K562 (cell line): ENCODE measurements around the gene CDCP1. TPM values are rescaled to one million over a fixed set of nuclear protein-coding genes. Genes with fewer than 3 reads are reported as not detected.

Experiments used
- CREM ChIP-seq: IDR thresholded peaks from 2 replicates; pipeline ENCODE4 v1.6.1; 2014; ENCODE audit warnings: antibody characterized with exemption, low read depth
- CUX1 ChIP-seq: fragments of 200-800 bp; sonication (Bioruptor generic); IDR thresholded peaks from 2 replicates; pipeline ENCODE4 v1.6.1; 2016; ENCODE audit warnings: missing genetic modification characterization, missing compliant biosample characterization
- ETS2 ChIP-seq: IDR thresholded peaks from 2 replicates; pipeline ENCODE4 v1.6.1; 2016; ENCODE audit warnings: borderline replicate concordance, missing genetic modification characterization, mild to moderate bottlenecking, moderate library complexity, missing compliant biosample characterization; ENCODE audit not compliant: poor library complexity, severe bottlenecking
- FOXA1 ChIP-seq: fragments of 450-650 bp; IDR thresholded peaks from 2 replicates; pipeline ENCODE4 v1.6.1; 2016; ENCODE audit warnings: mild to moderate bottlenecking, borderline replicate concordance
- HDGF ChIP-seq: fragments of 450-650 bp; IDR thresholded peaks from 2 replicates; pipeline ENCODE4 v1.6.1; 2016
- IFI16 ChIP-seq: fragments of 250-450 bp; sonication (Bioruptor Pico); IDR thresholded peaks from 2 replicates; pipeline ENCODE4 v2.1.2; 2022; ENCODE audit warnings: mild to moderate bottlenecking, inconsistent platforms
- MXD1 ChIP-seq: fragments of 250-450 bp; sonication (Bioruptor Pico); IDR thresholded peaks from 2 replicates; pipeline ENCODE4 v1.8.0; 2021; ENCODE audit warnings: borderline replicate concordance, mild to moderate bottlenecking, moderate library complexity; ENCODE audit not compliant: poor library complexity, severe bottlenecking
- MYBL2 ChIP-seq, 2 experiments: fragments of 450-650 bp in 1 of 2; sonication (generic) in 1 of 2; formaldehyde crosslinking in 1 of 2; IDR thresholded peaks; 2 replicates each; pipeline versions ENCODE4 v1.6.1 to v1.8.1; 2017 to 2022; ENCODE audit warnings: borderline replicate concordance in 1 of 2, inconsistent platforms in 1 of 2, low read depth in 1 of 2, mild to moderate bottlenecking in 1 of 2, missing genetic modification reagents in 1 of 2, moderate library complexity in 1 of 2
- PTRF ChIP-seq: fragments of 450-650 bp; IDR thresholded peaks from 2 replicates; pipeline ENCODE4 v1.6.1; 2016; ENCODE audit warnings: mild to moderate bottlenecking, missing genetic modification characterization, missing compliant biosample characterization
- RBM39 ChIP-seq: fragments of 200-400 bp; formaldehyde crosslinking; optimal IDR thresholded peaks from 2 replicates; pipeline ENCODE3; 2018; ENCODE audit warnings: low read depth, low read length
- ZNF12 ChIP-seq: sonication (generic); formaldehyde crosslinking; IDR thresholded peaks from 2 replicates; pipeline ENCODE4 v1.4.0; 2020; ENCODE audit warnings: mild to moderate bottlenecking, missing genetic modification reagents
- ZNF586 ChIP-seq: fragments of 450-650 bp; formaldehyde crosslinking; conservative IDR thresholded peaks from 2 replicates; pipeline ENCODE4 v1.4.0; 2020; ENCODE audit warnings: mild to moderate bottlenecking, moderate library complexity
- polyA plus RNA-seq, 8 experiments: library from polyadenylated mRNA; depleted of rRNA in 4 of 8; stranded (reverse) in 5 of 8; unstranded in 3 of 8; fragments of >200 nt; fragmentation: Nextera tagmentation in 2 of 8; fragmentation: Illumina TruSeq in 1 of 8; extraction: Ambion mirVana in 2 of 8; extraction: Trizol in 1 of 8; gene quantifications; 2 replicates each; pipeline versions ENCODE4 v1.2.1 to v1.2.3, GENCODE V29; 2011 to 2014; ENCODE audit warnings: inconsistent platforms in 1 of 8, missing spikeins in 1 of 8
- total RNA-seq, 7 experiments: library from RNA; depleted of rRNA in 6 of 7; stranded (reverse); fragments of >200 nt in 6 of 7; fragmentation: Illumina TruSeq in 2 of 7; extraction: Trizol in 2 of 7; gene quantifications; 2 replicates each; pipeline versions ENCODE4 v1.2.1 to v1.2.3, GENCODE V29; 2011 to 2021; ENCODE audit warnings: low replicate concordance in 1 of 7
- TF ChIP-seq, protein P1 (sequence below): fragments of 200-800 bp; sonication (Bioruptor generic); IDR thresholded peaks from 2 replicates; pipeline ENCODE4 v1.6.1; 2017; ENCODE audit warnings: missing genetic modification characterization, missing compliant biosample characterization
- TF ChIP-seq, protein P2 (sequence below): fragments of 450-650 bp; IDR thresholded peaks from one replicate; pipeline ENCODE4 v1.6.1; 2018; ENCODE audit warnings: mild to moderate bottlenecking, moderate library complexity; ENCODE audit not compliant: partially characterized antibody
- TF ChIP-seq, protein P3 (sequence below): fragments of 450-650 bp; IDR thresholded peaks from 2 replicates; pipeline ENCODE4 v1.6.1; 2018; ENCODE audit warnings: mild to moderate bottlenecking, low read depth; ENCODE audit not compliant: partially characterized antibody
- TF ChIP-seq, protein P4 (sequence below): fragments of 250-450 bp; sonication (Bioruptor Pico); IDR thresholded peaks from 2 replicates; pipeline ENCODE4 v1.9.0; 2021; ENCODE audit warnings: mild to moderate bottlenecking

The CDCP1 gene
- total and polyA plus RNA-seq, 9 of the 15 experiments (the other 6 are each of a cell fraction or from before 2014, with no cell fraction given): 3.9 to 16.4 (median 5.2) TPM

GRCh38 chr3:45054196-45054857 lies 91.9 kb downstream of the CDCP1 start (continued):
- TF ChIP-seq, protein P1, sequence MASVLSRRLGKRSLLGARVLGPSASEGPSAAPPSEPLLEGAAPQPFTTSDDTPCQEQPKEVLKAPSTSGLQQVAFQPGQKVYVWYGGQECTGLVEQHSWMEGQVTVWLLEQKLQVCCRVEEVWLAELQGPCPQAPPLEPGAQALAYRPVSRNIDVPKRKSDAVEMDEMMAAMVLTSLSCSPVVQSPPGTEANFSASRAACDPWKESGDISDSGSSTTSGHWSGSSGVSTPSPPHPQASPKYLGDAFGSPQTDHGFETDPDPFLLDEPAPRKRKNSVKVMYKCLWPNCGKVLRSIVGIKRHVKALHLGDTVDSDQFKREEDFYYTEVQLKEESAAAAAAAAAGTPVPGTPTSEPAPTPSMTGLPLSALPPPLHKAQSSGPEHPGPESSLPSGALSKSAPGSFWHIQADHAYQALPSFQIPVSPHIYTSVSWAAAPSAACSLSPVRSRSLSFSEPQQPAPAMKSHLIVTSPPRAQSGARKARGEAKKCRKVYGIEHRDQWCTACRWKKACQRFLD (CRISPR knock-in tag): peak; percentile 99
- TF ChIP-seq, protein P2, sequence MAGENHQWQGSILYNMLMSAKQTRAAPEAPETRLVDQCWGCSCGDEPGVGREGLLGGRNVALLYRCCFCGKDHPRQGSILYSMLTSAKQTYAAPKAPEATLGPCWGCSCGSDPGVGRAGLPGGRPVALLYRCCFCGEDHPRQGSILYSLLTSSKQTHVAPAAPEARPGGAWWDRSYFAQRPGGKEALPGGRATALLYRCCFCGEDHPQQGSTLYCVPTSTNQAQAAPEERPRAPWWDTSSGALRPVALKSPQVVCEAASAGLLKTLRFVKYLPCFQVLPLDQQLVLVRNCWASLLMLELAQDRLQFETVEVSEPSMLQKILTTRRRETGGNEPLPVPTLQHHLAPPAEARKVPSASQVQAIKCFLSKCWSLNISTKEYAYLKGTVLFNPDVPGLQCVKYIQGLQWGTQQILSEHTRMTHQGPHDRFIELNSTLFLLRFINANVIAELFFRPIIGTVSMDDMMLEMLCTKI: no peak
- TF ChIP-seq MYBL2 (IDR thresholded peaks at IDR 0.05; ENCODE audit: low read depth) (no peak), MYBL2 (CRISPR knock-in tag; IDR thresholded peaks at IDR 0.05; ENCODE audit: borderline replicate concordance) (no peak), IFI16 (CRISPR knock-in tag) (peak; percentile 85), ZNF586 (CRISPR knock-in tag) (peak; percentile 85), FOXA1 (no peak), MXD1 (CRISPR knock-in tag) (peak; percentile 61), ETS2 (peak; percentile 91), CREM (no peak), PTRF (tag) (peak; percentile 98), ZNF12 (CRISPR knock-in tag) (no peak), CUX1 (CRISPR knock-in tag) (peak; percentile 90; the same call in 1 of the 2 replicates), HDGF (no peak), RBM39 (no peak)
- TF ChIP-seq, protein P3, sequence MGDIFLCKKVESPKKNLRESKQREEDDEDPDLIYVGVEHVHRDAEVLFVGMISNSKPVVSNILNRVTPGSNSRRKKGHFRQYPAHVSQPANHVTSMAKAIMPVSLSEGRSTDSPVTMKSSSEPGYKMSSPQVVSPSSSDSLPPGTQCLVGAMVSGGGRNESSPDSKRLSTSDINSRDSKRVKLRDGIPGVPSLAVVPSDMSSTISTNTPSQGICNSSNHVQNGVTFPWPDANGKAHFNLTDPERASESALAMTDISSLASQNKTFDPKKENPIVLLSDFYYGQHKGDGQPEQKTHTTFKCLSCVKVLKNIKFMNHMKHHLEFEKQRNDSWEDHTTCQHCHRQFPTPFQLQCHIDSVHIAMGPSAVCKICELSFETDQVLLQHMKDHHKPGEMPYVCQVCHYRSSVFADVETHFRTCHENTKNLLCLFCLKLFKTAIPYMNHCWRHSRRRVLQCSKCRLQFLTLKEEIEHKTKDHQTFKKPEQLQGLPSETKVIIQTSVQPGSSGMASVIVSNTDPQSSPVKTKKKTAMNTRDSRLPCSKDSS: peak; percentile 14
- TF ChIP-seq, protein P4, sequence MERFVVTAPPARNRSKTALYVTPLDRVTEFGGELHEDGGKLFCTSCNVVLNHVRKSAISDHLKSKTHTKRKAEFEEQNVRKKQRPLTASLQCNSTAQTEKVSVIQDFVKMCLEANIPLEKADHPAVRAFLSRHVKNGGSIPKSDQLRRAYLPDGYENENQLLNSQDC (CRISPR knock-in tag): 0 out of 2 replicates have a peak, but pooled peaks have one; percentile 34
